ENCODE data around the gene PERCC1.
"Not testable (repeated sequence)": the region's sequence is repeated elsewhere in the genome, so short reads cannot be mapped to it uniquely, and the experiment has no call there.

PERCC1 gene

GRCh38 chr16:1477033-1477432 is 46.2 kb downstream of the PERCC1 start:
- no peak for TF ChIP-seq CTCF (IDR thresholded peaks at IDR 0.05; ENCODE audit: control insufficient read depth, insufficient read depth, low read depth, low read length, missing control alignments)
- no peak overlapping the region for H3K4me3 ChIP-seq (ENCODE audit: control insufficient read depth, low read depth, low read length)
- DNase-seq (ENCODE audit: low read depth) = no peak

- DNase-seq (ENCODE audit: low read depth); H3K4me3 ChIP-seq (ENCODE audit: control insufficient read depth, low read depth, low read length): not testable (repeated sequence)
These were observed 48.1 kb downstream of the PERCC1 start for GRCh38 chr16:1478937-1479336.

- H3K4me3 ChIP-seq (ENCODE audit: control insufficient read depth, low read depth, low read length) = no peak overlapping the region
- DNase-seq (ENCODE audit: low read depth) = no peak
- no peak for TF ChIP-seq CTCF (IDR thresholded peaks at IDR 0.05; ENCODE audit: control insufficient read depth, insufficient read depth, low read depth, low read length, missing control alignments)
These were observed 51.3 kb downstream of the PERCC1 start for GRCh38 chr16:1481906-1482835.
